Astrocyte (in vitro differentiated cells and primary cell): ENCODE measurements around the gene IL9R.
"Not testable (repeated sequence)": the region's sequence is repeated elsewhere in the genome, so short reads cannot be mapped to it uniquely, and the experiment has no call there.

Experiments used
- EZH2 ChIP-seq: IDR thresholded peaks from 2 replicates; pipeline ENCODE4 v1.6.1; 2012; ENCODE audit warnings: mild to moderate bottlenecking, low read length, inconsistent platforms; ENCODE audit not compliant: insufficient read depth
- TF ChIP-seq, protein P1 (sequence below): IDR thresholded peaks from 2 replicates; pipeline ENCODE4 v1.5.1; 2011; ENCODE audit warnings: low read depth, mild to moderate bottlenecking, inconsistent platforms, low read length, moderate library complexity; ENCODE audit not compliant: insufficient read depth

DNA sequence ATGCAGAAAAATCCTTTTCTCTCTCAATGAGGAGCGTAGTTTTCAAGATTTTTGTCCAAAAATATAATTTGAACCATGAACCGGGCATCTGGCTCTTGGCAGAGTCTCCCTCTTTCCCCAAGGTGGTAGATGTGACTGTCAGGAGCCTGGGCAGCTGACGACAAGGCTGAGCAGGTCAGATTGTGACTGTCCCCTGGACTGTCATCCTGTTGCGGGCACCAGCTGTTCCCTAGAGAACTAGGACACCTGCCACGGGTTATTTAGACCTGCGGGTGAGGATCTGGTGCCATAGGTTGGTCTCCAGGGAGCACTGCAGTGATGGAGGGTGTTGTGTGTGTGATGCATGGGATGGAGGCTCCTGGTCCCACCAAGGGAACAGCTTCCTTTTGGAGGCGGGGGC is 10.9 kb downstream of the IL9R start:
- TF ChIP-seq, protein P1, sequence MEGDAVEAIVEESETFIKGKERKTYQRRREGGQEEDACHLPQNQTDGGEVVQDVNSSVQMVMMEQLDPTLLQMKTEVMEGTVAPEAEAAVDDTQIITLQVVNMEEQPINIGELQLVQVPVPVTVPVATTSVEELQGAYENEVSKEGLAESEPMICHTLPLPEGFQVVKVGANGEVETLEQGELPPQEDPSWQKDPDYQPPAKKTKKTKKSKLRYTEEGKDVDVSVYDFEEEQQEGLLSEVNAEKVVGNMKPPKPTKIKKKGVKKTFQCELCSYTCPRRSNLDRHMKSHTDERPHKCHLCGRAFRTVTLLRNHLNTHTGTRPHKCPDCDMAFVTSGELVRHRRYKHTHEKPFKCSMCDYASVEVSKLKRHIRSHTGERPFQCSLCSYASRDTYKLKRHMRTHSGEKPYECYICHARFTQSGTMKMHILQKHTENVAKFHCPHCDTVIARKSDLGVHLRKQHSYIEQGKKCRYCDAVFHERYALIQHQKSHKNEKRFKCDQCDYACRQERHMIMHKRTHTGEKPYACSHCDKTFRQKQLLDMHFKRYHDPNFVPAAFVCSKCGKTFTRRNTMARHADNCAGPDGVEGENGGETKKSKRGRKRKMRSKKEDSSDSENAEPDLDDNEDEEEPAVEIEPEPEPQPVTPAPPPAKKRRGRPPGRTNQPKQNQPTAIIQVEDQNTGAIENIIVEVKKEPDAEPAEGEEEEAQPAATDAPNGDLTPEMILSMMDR, result not testable (repeated sequence)
- not testable (repeated sequence) for TF ChIP-seq EZH2
